Measurements from ENCODE around the gene REV3L.

- no peak for TF ChIP-seq CTCF (conservative IDR thresholded peaks at IDR 0.05 in 1 of 2, IDR thresholded peaks at IDR 0.05 in 1 of 2; ENCODE audit: extremely low read depth in 1 of 2, insufficient read depth in 1 of 2, low read depth in 1 of 2, low read length in 2 of 2)
- TF ChIP-seq EZH2 (IDR thresholded peaks at IDR 0.05; ENCODE audit: borderline replicate concordance, low read length): no peak
Observed at GRCh38 chr6:111524735-111525134, 41.7 kb upstream of the REV3L start.

All from mammary epithelial cell (primary cell).